HepG2 (cell line): ENCODE results near the gene FN1. TPM values are rescaled to one million over a fixed set of nuclear protein-coding genes. Genes with fewer than 3 reads are reported as not detected.

ENCODE experiments used
- BRD4 ChIP-seq: sonication (generic); formaldehyde crosslinking; IDR thresholded peaks from 2 replicates; pipeline ENCODE4 v1.4.0; 2020; ENCODE audit warnings: missing genetic modification reagents
- DMTF1 ChIP-seq: sonication (generic); formaldehyde crosslinking; IDR thresholded peaks from 2 replicates; pipeline ENCODE4 v1.4.0; 2020; ENCODE audit warnings: mild to moderate bottlenecking, missing genetic modification reagents
- FOXA1 ChIP-seq, 2 experiments: fragments of 450-650 bp in 1 of 2; sonication (generic) in 1 of 2; formaldehyde crosslinking in 1 of 2; IDR thresholded peaks; 2 replicates each; pipeline versions ENCODE4 v1.4.0 to v1.6.1; 2016 to 2020; ENCODE audit warnings: missing genetic modification reagents in 1 of 2
- FOXP1 ChIP-seq, 2 experiments: fragments of 450-650 bp in 1 of 2; IDR thresholded peaks; 2 replicates each; pipeline ENCODE4 v1.6.1; 2017 to 2018; ENCODE audit warnings: antibody characterized with exemption in 1 of 2
- GTF2F1 ChIP-seq: fragments of 150-350 bp; IDR thresholded peaks from 2 replicates; pipeline ENCODE4 v1.6.1; 2014; ENCODE audit warnings: low read length
- HNF4G ChIP-seq, 2 experiments: sonication (generic) in 1 of 2; formaldehyde crosslinking in 1 of 2; IDR thresholded peaks; 2 replicates each; pipeline versions ENCODE4 v1.4.0 to v1.6.1; 2011 to 2020; ENCODE audit warnings: borderline replicate concordance in 2 of 2, low read depth in 2 of 2, mild to moderate bottlenecking in 2 of 2, low read length in 1 of 2, missing genetic modification reagents in 1 of 2, moderate library complexity in 1 of 2
- KLF12 ChIP-seq: sonication (generic); formaldehyde crosslinking; IDR thresholded peaks from 2 replicates; pipeline ENCODE4 v1.4.0; 2020; ENCODE audit warnings: missing genetic modification reagents, borderline replicate concordance
- NFKBIZ ChIP-seq: IDR thresholded peaks from 2 replicates; pipeline ENCODE4 v1.6.1; 2018; ENCODE audit warnings: missing genetic modification reagents, missing compliant biosample characterization
- PITX1 ChIP-seq: sonication (generic); formaldehyde crosslinking; IDR thresholded peaks from 2 replicates; pipeline ENCODE4 v1.5.1; 2020; ENCODE audit warnings: mild to moderate bottlenecking, missing genetic modification reagents
- POLR2A ChIP-seq, 2 experiments: IDR thresholded peaks; 2 replicates each; pipeline ENCODE4 v1.6.1; 2011; ENCODE audit warnings: low read depth in 2 of 2, low read length in 2 of 2, mild to moderate bottlenecking in 1 of 2, moderate library complexity in 1 of 2; ENCODE audit not compliant: insufficient read depth in 1 of 2
- RCOR2 ChIP-seq: IDR thresholded peaks from 2 replicates; pipeline ENCODE4 v1.6.1; 2016; ENCODE audit warnings: missing biosample characterization, missing genetic modification reagents
- TCF7 ChIP-seq: sonication (generic); IDR thresholded peaks from 2 replicates; pipeline ENCODE4 v1.6.1; 2016; ENCODE audit warnings: antibody characterized with exemption, low read depth
- TFAP4 ChIP-seq: sonication (generic); IDR thresholded peaks from 2 replicates; pipeline ENCODE4 v1.6.1; 2016; ENCODE audit warnings: low read depth, borderline replicate concordance
- TRAFD1 ChIP-seq: sonication (generic); formaldehyde crosslinking; IDR thresholded peaks from 2 replicates; pipeline ENCODE4 v1.5.1; 2020; ENCODE audit warnings: missing genetic modification reagents, mild to moderate bottlenecking, borderline replicate concordance
- YEATS2 ChIP-seq: sonication (generic); formaldehyde crosslinking; IDR thresholded peaks from 2 replicates; pipeline ENCODE4 v1.4.0; 2020; ENCODE audit warnings: missing genetic modification reagents, borderline replicate concordance
- ZBTB33 ChIP-seq: sonication (generic); formaldehyde crosslinking; IDR thresholded peaks from 2 replicates; pipeline ENCODE4 v1.4.0; 2020; ENCODE audit warnings: missing genetic modification reagents
- ZBTB37 ChIP-seq: sonication (generic); formaldehyde crosslinking; IDR thresholded peaks from 2 replicates; pipeline ENCODE4 v1.4.0; 2020; ENCODE audit warnings: mild to moderate bottlenecking, missing genetic modification reagents
- ZEB1 ChIP-seq: IDR thresholded peaks from 2 replicates; pipeline ENCODE4 v1.6.1; 2012; ENCODE audit warnings: mild to moderate bottlenecking, low read depth, inconsistent platforms; ENCODE audit not compliant: insufficient replicate concordance
- ZNF205 ChIP-seq: IDR thresholded peaks from 2 replicates; pipeline ENCODE4 v1.6.1; 2018; ENCODE audit warnings: missing biosample characterization, missing genetic modification reagents
- ZNF251 ChIP-seq: sonication (generic); formaldehyde crosslinking; IDR thresholded peaks from 2 replicates; pipeline ENCODE4 v1.9.0; 2021; ENCODE audit warnings: mild to moderate bottlenecking, missing genetic modification reagents
- ZNF501 ChIP-seq: sonication (generic); formaldehyde crosslinking; IDR thresholded peaks from 2 replicates; pipeline ENCODE4 v1.5.1; 2020; ENCODE audit warnings: mild to moderate bottlenecking, moderate library complexity, missing genetic modification reagents
- ZNF792 ChIP-seq: IDR thresholded peaks from 2 replicates; pipeline ENCODE4 v1.6.1; 2016
- polyA plus RNA-seq, 8 experiments: library from polyadenylated mRNA; depleted of rRNA in 3 of 8; stranded (reverse) in 7 of 8; unstranded in 1 of 8; fragments of >200 nt; fragmentation: Illumina TruSeq in 4 of 8; extraction: Trizol in 4 of 8; gene quantifications; 2 replicates each; pipeline versions ENCODE4 v1.2.1 to v1.2.3, GENCODE V29; 2011 to 2016; ENCODE audit warnings: low read depth in 4 of 8, missing spikeins in 1 of 8, mixed read lengths in 1 of 8; ENCODE audit not compliant: insufficient read depth in 1 of 8
- total RNA-seq, 5 experiments: library from RNA; depleted of rRNA; stranded (reverse); fragments of >200 nt; fragmentation: Illumina TruSeq; extraction: Trizol; gene quantifications; 2 replicates each; pipeline ENCODE4 v1.2.3, GENCODE V29; 2016; ENCODE audit warnings: low read depth in 1 of 5

FN1 gene
- total and polyA plus RNA-seq, 2 of the 13 experiments (the other 11 are each of a cell fraction or from before 2014, with no cell fraction given): 1,847 to 6,471 TPM

GRCh38 chr2:215419769-215420470 is 15.9 kb downstream of the FN1 start (continued):
- TF ChIP-seq FOXA1 (IDR thresholded peaks at IDR 0.05) (no peak), FOXA1 (CRISPR knock-in tag; IDR thresholded peaks at IDR 0.05) (peak; percentile 75), DMTF1 (CRISPR knock-in tag) (no peak), HNF4G (IDR thresholded peaks at IDR 0.05; ENCODE audit: borderline replicate concordance, low read depth, low read length) (no peak), HNF4G (CRISPR knock-in tag; IDR thresholded peaks at IDR 0.05; ENCODE audit: borderline replicate concordance, low read depth) (no peak), FOXP1 (IDR thresholded peaks at IDR 0.05) (no peak), FOXP1 (CRISPR knock-in tag; IDR thresholded peaks at IDR 0.05) (peak; percentile 72), KLF12 (CRISPR knock-in tag) (no peak), ZBTB37 (peak; percentile 94), TRAFD1 (CRISPR knock-in tag) (no peak), ZBTB33 (CRISPR knock-in tag) (0 out of 2 replicates have a peak, but pooled peaks have one; percentile 14), BRD4 (CRISPR knock-in tag) (peak; percentile 24; the same call in 1 of the 2 replicates), TCF7 (peak; percentile 89), ZNF251 (no peak), ZEB1 (peak; percentile 20), ZNF205 (no peak), PITX1 (peak; percentile 94), YEATS2 (CRISPR knock-in tag) (no peak), GTF2F1 (no peak), NFKBIZ (no peak), RCOR2 (CRISPR knock-in tag) (peak; percentile 77; the same call in 1 of the 2 replicates), TFAP4 (peak; percentile 85), POLR2A (IDR thresholded peaks at IDR 0.05; ENCODE audit: insufficient read depth in 1 of 2, low read depth in 2 of 2, low read length in 2 of 2) (no peak), ZNF792 (CRISPR knock-in tag) (no peak), ZNF501 (peak; percentile 41; the same call in 1 of the 2 replicates)
